ENCODE data around the gene MAPK8. TPM values are rescaled to one million over a fixed set of nuclear protein-coding genes. Genes with fewer than 3 reads are reported as not detected.

Gene MAPK8
- total RNA-seq, 2 donors from 2014 or later: 39.3 to 74.4 TPM

GRCh38 chr10:48285710-48286109, 20.8 kb upstream of the MAPK8 start:
- H3K4me3 ChIP-seq: no peak overlapping the region
- H3K27me3 ChIP-seq (replicated peaks; ENCODE audit: insufficient read depth): no peaks in the 10 kb centered on the region
- H3K36me3 ChIP-seq: no peaks in the 10 kb centered on the region
- WGBS: 77% methylated on average over 5 of the region's 5 CpGs
- DNase-seq (ENCODE audit: low spot score): no peak
- intact Hi-C loops (cut with DNase I): no loop called here
- no peak for TF ChIP-seq POLR2A (IDR thresholded peaks at IDR 0.05)
- TF ChIP-seq CTCF (IDR thresholded peaks at IDR 0.05): no peak
- TF ChIP-seq POLR2AphosphoS5 (IDR thresholded peaks at IDR 0.05): no peak
- H3K4me1 ChIP-seq (replicated peaks): peaks cover 5% of the 10 kb centered on the region
- no peaks in the 10 kb centered on the region for H3K9me3 ChIP-seq
- H3K27ac ChIP-seq: no peak overlapping the region

GRCh38 chr10:48286356-48286755, 20.1 kb upstream of the MAPK8 start:
- intact Hi-C loops (cut with DNase I): no loop called here
- Histone ChIP-seq H3K9me3 (no peaks in the 10 kb centered on the region), H3K36me3 (no peaks in the 10 kb centered on the region), H3K27me3 (replicated peaks; ENCODE audit: insufficient read depth) (no peaks in the 10 kb centered on the region), H3K4me1 (replicated peaks) (peaks cover 5% of the 10 kb centered on the region), H3K4me3 (no peak overlapping the region), H3K27ac (no peak overlapping the region)
- no peak for TF ChIP-seq POLR2A (IDR thresholded peaks at IDR 0.05)
- no peak for TF ChIP-seq POLR2AphosphoS5 (IDR thresholded peaks at IDR 0.05)
- no peak for TF ChIP-seq CTCF (IDR thresholded peaks at IDR 0.05)
- WGBS: 92% methylated on average over 1 of the region's 1 CpG
- no peak for DNase-seq (ENCODE audit: low spot score)

- peak; percentile 91 for DNase-seq (ENCODE audit: low spot score)
- WGBS: 35% methylated on average over 13 of the region's 13 CpGs
- Histone ChIP-seq H3K9me3 (no peaks in the 10 kb centered on the region), H3K36me3 (no peaks in the 10 kb centered on the region), H3K4me3 (no peak overlapping the region), H3K27ac (peak overlapping the region; percentile 63 to 64), H3K4me1 (replicated peaks) (peaks cover 5% of the 10 kb centered on the region), H3K27me3 (replicated peaks; ENCODE audit: insufficient read depth) (no peaks in the 10 kb centered on the region)
- TF ChIP-seq POLR2A (IDR thresholded peaks at IDR 0.05) (no peak), POLR2AphosphoS5 (IDR thresholded peaks at IDR 0.05) (peak; percentile 72)
- intact Hi-C loops (cut with DNase I): no loop called here
These were observed 18.8 kb upstream of the MAPK8 start for GRCh38 chr10:48287417-48288391.

GRCh38 chr10:48288661-48289060, 17.8 kb upstream of the MAPK8 start:
- WGBS: 74% methylated on average over 7 of the region's 7 CpGs
- Histone ChIP-seq H3K4me1 (replicated peaks) (peaks cover 5% of the 10 kb centered on the region), H3K36me3 (no peaks in the 10 kb centered on the region), H3K27me3 (replicated peaks; ENCODE audit: insufficient read depth) (no peaks in the 10 kb centered on the region), H3K4me3 (no peak overlapping the region), H3K27ac (peak overlapping the region; percentile 63 to 64), H3K9me3 (no peaks in the 10 kb centered on the region)
- TF ChIP-seq POLR2AphosphoS5 (IDR thresholded peaks at IDR 0.05): no peak
- no peak for TF ChIP-seq POLR2A (IDR thresholded peaks at IDR 0.05)
- TF ChIP-seq CTCF (IDR thresholded peaks at IDR 0.05): no peak
- DNase-seq (ENCODE audit: low spot score): no peak
- intact Hi-C loops (cut with DNase I): no loop called here

GRCh38 chr10:48289501-48290238, 16.8 kb upstream of the MAPK8 start:
- Histone ChIP-seq H3K36me3 (no peaks in the 10 kb centered on the region), H3K27ac (no peak overlapping the region), H3K4me3 (no peak overlapping the region), H3K4me1 (replicated peaks) (peaks cover 5% of the 10 kb centered on the region), H3K9me3 (no peaks in the 10 kb centered on the region), H3K27me3 (replicated peaks; ENCODE audit: insufficient read depth) (no peaks in the 10 kb centered on the region)
- TF ChIP-seq CTCF (IDR thresholded peaks at IDR 0.05) (peak; percentile 43 to 83 (median 76)), POLR2AphosphoS5 (IDR thresholded peaks at IDR 0.05) (no peak)
- peak; percentile 50 for DNase-seq (ENCODE audit: low spot score)
- intact Hi-C loops (cut with DNase I): no loop called here
- 35% methylated on average over 9 of the region's 9 CpGs for WGBS
